Neural cell (in vitro differentiated cells): ENCODE measurements around the gene ARL8A. TPM values are rescaled to one million over a fixed set of nuclear protein-coding genes. Genes with fewer than 3 reads are reported as not detected.
"Not testable (repeated sequence)": the region's sequence is repeated elsewhere in the genome, so short reads cannot be mapped to it uniquely, and the experiment has no call there.

Experiments used
- H2AFZ ChIP-seq: fragments of 200-600, 300-800 bp; sonication (generic), shearing (Covaris generic); 2 replicates; pipeline ENCODE4 v1.6.0; 2014; ENCODE audit warnings: low read depth, mild to moderate bottlenecking, antibody characterized with exemption, low read length, moderate library complexity
- H3F3A ChIP-seq: fragments of 200-600 bp; shearing (Covaris generic); 2 replicates; pipeline ENCODE4 v1.6.1; 2016; ENCODE audit warnings: mild to moderate bottlenecking, moderate library complexity, mixed read lengths, antibody characterized with exemption, low read length; ENCODE audit not compliant: insufficient read depth, poor library complexity, severe bottlenecking
- H3K27ac ChIP-seq: fragments of 200-600, 300-800 bp; sonication (generic), shearing (Covaris generic); 2 replicates; pipeline ENCODE4 v1.5.1; 2014; ENCODE audit warnings: mild to moderate bottlenecking, low read length, moderate library complexity
- H3K27me3 ChIP-seq: fragments of 300-800, 200-600 bp; sonication (generic), shearing (Covaris generic); 2 replicates; pipeline ENCODE4 v1.6.0; 2014; ENCODE audit warnings: mild to moderate bottlenecking, low read depth, low read length, moderate library complexity; ENCODE audit not compliant: insufficient read depth
- H3K36me3 ChIP-seq: fragments of 300-800, 200-600 bp; sonication (generic), shearing (Covaris generic); 2 replicates; pipeline ENCODE4 v1.5.1; 2014; ENCODE audit warnings: mild to moderate bottlenecking, antibody characterized with exemption, low read length, moderate library complexity; ENCODE audit not compliant: insufficient read depth
- H3K4me2 ChIP-seq: fragments of 300-800, 200-600 bp; sonication (generic), shearing (Covaris generic); 2 replicates; pipeline ENCODE4 v1.6.0; 2014; ENCODE audit warnings: mild to moderate bottlenecking, low read length
- H3K4me3 ChIP-seq: fragments of 300-800, 200-600 bp; sonication (generic), shearing (Covaris generic); 2 replicates; pipeline ENCODE4 v1.5.1; 2014; ENCODE audit warnings: mild to moderate bottlenecking, low read length, moderate library complexity
- H3K79me2 ChIP-seq: fragments of 200-600 bp; shearing (Covaris generic); replicated peaks from 2 replicates; pipeline ENCODE4 v1.6.0; 2014; ENCODE audit warnings: mild to moderate bottlenecking, low read length, moderate library complexity; ENCODE audit not compliant: insufficient read depth
- H3K9ac ChIP-seq: fragments of 300-800, 200-600 bp; sonication (generic), shearing (Covaris generic); 2 replicates; pipeline ENCODE4 v1.6.1; 2016; ENCODE audit warnings: mild to moderate bottlenecking, low read length, mixed read lengths
- H3K9me2 ChIP-seq: fragments of 200-600 bp; shearing (Covaris generic); 2 replicates; pipeline ENCODE4 v1.6.1; 2016; ENCODE audit warnings: mild to moderate bottlenecking, low read length, mixed read lengths; ENCODE audit not compliant: insufficient read depth
- H3K9me3 ChIP-seq: fragments of 200-600, 300-800 bp; sonication (generic), shearing (Covaris generic); 2 replicates; pipeline ENCODE4 v1.6.1; 2016; ENCODE audit warnings: mild to moderate bottlenecking, mixed run types, low read length, moderate library complexity, mixed read lengths
- H4K20me1 ChIP-seq: fragments of 200-600 bp; shearing (Covaris generic); 2 replicates; pipeline ENCODE4 v1.6.1; 2016; ENCODE audit warnings: mild to moderate bottlenecking, mixed run types; ENCODE audit not compliant: insufficient read depth
- EP300 ChIP-seq: fragments of 450-650 bp; conservative IDR thresholded peaks from 2 replicates; pipeline ENCODE4 v1.6.1; 2014; ENCODE audit warnings: antibody characterized with exemption, mild to moderate bottlenecking, moderate library complexity; ENCODE audit not compliant: poor library complexity, severe bottlenecking
- EZH2 ChIP-seq: fragments of 200-600, 300-800 bp; shearing (Covaris generic), sonication (generic); IDR thresholded peaks from 2 replicates; pipeline ENCODE4 v1.6.1; 2014; ENCODE audit warnings: antibody characterized with exemption, low read length, borderline replicate concordance, mild to moderate bottlenecking; ENCODE audit not compliant: insufficient read depth, poor library complexity, severe bottlenecking
- MXI1 ChIP-seq: fragments of 450-650 bp; conservative IDR thresholded peaks from 2 replicates; pipeline ENCODE4 v1.6.1; 2014; ENCODE audit warnings: antibody characterized with exemption, mild to moderate bottlenecking; ENCODE audit not compliant: poor library complexity, severe bottlenecking
- POLR2AphosphoS5 ChIP-seq: IDR thresholded peaks from 2 replicates; pipeline ENCODE4 v1.6.1; 2012
- RAD21 ChIP-seq: fragments of 450-650 bp; conservative IDR thresholded peaks from 2 replicates; pipeline ENCODE4 v1.6.1; 2014; ENCODE audit warnings: antibody characterized with exemption, mild to moderate bottlenecking, moderate library complexity
- SMC3 ChIP-seq: fragments of 450-650 bp; conservative IDR thresholded peaks from 2 replicates; pipeline ENCODE4 v1.6.1; 2014; ENCODE audit warnings: antibody characterized with exemption, mild to moderate bottlenecking, moderate library complexity; ENCODE audit not compliant: poor library complexity
- TAF1 ChIP-seq: IDR thresholded peaks from 2 replicates; pipeline ENCODE4 v1.6.1; 2012; ENCODE audit warnings: low read depth
- polyA plus RNA-seq: library from polyadenylated mRNA; depleted of rRNA; stranded (reverse); fragments of >200 nt; gene quantifications from 2 replicates; pipeline ENCODE4 v1.2.3, GENCODE V29; 2014
- TF ChIP-seq, protein P1 (sequence below): IDR thresholded peaks from 2 replicates; pipeline ENCODE4 v1.6.1; 2012; ENCODE audit warnings: borderline replicate concordance
- TF ChIP-seq, protein P2 (sequence below): fragments of 450-650 bp; IDR thresholded peaks from 2 replicates; pipeline ENCODE4 v1.5.1; 2014; ENCODE audit warnings: antibody characterized with exemption, mild to moderate bottlenecking, moderate library complexity; ENCODE audit not compliant: poor library complexity, severe bottlenecking

The ARL8A gene
- polyA plus RNA-seq, 1 donor from 2014 or later: 89.4 TPM

DNA sequence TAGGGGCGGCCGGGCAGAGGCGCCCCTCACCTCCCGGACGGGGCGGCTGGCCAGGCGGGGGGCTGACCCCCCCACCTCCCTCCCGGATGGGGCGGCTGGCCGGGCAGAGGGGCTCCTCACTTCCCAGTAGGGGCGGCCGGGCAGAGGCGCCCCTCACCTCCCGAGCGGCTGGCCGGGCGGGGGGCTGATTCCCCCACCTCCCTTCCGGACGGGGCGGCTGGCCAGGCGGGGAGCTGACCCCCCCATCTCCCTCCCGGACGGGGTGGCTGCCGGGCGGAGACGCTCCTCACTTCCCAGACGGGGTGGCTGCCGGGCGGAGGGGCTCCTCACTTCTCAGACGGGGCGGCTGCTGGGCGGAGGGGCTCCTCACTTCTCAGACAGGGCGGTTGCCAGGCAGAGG is 46.9 kb upstream of the ARL8A start:
- H2AFZ ChIP-seq, H3K9ac ChIP-seq, H3K4me3 ChIP-seq, H3F3A ChIP-seq, H3K9me3 ChIP-seq, H3K36me3 ChIP-seq, H3K79me2 ChIP-seq, H4K20me1 ChIP-seq, H3K27ac ChIP-seq, H3K4me2 ChIP-seq, H3K9me2 ChIP-seq: not testable (repeated sequence)
- H3K27me3 ChIP-seq: peaks cover 34% of the 10 kb centered on the region

DNA sequence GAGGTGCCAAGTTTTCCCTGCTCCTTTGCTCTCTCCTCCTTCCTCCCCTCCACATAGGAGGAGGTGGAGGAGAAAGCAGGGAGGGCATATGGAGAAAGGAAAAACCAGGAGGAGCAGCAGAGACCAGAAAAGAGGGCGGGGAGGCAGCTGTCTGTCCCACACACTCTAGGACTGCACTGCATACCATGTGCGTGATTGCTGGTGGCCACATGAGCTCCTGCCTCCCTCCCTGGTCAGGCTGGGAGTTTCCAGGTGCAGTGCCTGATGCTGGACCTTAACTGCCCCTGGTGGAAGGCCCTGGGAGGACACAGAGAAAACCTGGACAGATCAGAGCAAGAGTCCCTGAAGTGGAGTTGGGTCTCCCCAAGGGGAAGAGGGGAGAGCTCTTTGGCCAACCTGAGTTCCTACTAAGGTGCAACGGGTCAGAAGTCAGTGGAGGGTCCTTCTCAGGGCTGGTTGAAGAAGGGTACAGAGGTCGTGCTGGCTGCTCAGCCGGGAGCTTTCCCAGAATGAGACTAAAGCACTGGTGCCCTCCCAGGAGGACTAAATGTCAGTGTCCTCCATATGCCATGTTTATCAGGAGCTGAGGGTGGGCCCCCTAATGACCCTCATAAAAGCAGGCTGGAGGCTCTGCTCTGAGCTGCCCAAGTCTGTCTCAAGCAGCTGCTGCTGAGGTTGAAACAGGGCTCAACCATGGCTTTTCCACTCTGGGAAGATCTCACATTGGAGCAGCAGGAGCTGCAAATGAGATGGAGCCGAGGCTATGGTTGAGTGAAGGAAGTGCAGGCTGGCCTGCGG is 45.6 kb upstream of the ARL8A start:
- H3K9me3 ChIP-seq: no peaks in the 10 kb centered on the region
- H3K9ac ChIP-seq: no peak overlapping the region
- no peaks in the 10 kb centered on the region for H3K9me2 ChIP-seq
- no peaks in the 10 kb centered on the region for H3K36me3 ChIP-seq
- H3K4me2 ChIP-seq: no peak overlapping the region
- no peak for TF ChIP-seq TAF1
- TF ChIP-seq EZH2: no peak
- no peak for TF ChIP-seq RAD21
- TF ChIP-seq MXI1: no peak
- TF ChIP-seq EP300: no peak
- TF ChIP-seq SMC3: no peak
- TF ChIP-seq POLR2AphosphoS5: no peak
- TF ChIP-seq, protein P1, sequence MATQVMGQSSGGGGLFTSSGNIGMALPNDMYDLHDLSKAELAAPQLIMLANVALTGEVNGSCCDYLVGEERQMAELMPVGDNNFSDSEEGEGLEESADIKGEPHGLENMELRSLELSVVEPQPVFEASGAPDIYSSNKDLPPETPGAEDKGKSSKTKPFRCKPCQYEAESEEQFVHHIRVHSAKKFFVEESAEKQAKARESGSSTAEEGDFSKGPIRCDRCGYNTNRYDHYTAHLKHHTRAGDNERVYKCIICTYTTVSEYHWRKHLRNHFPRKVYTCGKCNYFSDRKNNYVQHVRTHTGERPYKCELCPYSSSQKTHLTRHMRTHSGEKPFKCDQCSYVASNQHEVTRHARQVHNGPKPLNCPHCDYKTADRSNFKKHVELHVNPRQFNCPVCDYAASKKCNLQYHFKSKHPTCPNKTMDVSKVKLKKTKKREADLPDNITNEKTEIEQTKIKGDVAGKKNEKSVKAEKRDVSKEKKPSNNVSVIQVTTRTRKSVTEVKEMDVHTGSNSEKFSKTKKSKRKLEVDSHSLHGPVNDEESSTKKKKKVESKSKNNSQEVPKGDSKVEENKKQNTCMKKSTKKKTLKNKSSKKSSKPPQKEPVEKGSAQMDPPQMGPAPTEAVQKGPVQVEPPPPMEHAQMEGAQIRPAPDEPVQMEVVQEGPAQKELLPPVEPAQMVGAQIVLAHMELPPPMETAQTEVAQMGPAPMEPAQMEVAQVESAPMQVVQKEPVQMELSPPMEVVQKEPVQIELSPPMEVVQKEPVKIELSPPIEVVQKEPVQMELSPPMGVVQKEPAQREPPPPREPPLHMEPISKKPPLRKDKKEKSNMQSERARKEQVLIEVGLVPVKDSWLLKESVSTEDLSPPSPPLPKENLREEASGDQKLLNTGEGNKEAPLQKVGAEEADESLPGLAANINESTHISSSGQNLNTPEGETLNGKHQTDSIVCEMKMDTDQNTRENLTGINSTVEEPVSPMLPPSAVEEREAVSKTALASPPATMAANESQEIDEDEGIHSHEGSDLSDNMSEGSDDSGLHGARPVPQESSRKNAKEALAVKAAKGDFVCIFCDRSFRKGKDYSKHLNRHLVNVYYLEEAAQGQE: no peak
- TF ChIP-seq, protein P2, sequence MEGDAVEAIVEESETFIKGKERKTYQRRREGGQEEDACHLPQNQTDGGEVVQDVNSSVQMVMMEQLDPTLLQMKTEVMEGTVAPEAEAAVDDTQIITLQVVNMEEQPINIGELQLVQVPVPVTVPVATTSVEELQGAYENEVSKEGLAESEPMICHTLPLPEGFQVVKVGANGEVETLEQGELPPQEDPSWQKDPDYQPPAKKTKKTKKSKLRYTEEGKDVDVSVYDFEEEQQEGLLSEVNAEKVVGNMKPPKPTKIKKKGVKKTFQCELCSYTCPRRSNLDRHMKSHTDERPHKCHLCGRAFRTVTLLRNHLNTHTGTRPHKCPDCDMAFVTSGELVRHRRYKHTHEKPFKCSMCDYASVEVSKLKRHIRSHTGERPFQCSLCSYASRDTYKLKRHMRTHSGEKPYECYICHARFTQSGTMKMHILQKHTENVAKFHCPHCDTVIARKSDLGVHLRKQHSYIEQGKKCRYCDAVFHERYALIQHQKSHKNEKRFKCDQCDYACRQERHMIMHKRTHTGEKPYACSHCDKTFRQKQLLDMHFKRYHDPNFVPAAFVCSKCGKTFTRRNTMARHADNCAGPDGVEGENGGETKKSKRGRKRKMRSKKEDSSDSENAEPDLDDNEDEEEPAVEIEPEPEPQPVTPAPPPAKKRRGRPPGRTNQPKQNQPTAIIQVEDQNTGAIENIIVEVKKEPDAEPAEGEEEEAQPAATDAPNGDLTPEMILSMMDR: no peak
- no peak overlapping the region for H3K27ac ChIP-seq
- H3F3A ChIP-seq: no peaks in the 10 kb centered on the region
- H3K4me3 ChIP-seq: no peak overlapping the region
- no peaks in the 10 kb centered on the region for H3K79me2 ChIP-seq
- H3K27me3 ChIP-seq: peaks cover 24% of the 10 kb centered on the region
- H2AFZ ChIP-seq: no peak overlapping the region
- no peaks in the 10 kb centered on the region for H4K20me1 ChIP-seq
